ENCODE results near the gene MDK.

Gene MDK

GRCh38 chr11:46346886-46347636 lies 34.4 kb upstream of the MDK start, which contains the start of gene DGKZ:
Gene DGKZ, plus strand, starts transcription at chr11:46347463. Its CDS starts 197 bp downstream, at chr11:46347660.
- peak within 1 kb of the TSS; percentile 89 for H3K4me3 ChIP-seq (ENCODE audit: low read length)
- DNase-seq (ENCODE audit: low read depth, low spot score) = peak; percentile 61

DNA sequence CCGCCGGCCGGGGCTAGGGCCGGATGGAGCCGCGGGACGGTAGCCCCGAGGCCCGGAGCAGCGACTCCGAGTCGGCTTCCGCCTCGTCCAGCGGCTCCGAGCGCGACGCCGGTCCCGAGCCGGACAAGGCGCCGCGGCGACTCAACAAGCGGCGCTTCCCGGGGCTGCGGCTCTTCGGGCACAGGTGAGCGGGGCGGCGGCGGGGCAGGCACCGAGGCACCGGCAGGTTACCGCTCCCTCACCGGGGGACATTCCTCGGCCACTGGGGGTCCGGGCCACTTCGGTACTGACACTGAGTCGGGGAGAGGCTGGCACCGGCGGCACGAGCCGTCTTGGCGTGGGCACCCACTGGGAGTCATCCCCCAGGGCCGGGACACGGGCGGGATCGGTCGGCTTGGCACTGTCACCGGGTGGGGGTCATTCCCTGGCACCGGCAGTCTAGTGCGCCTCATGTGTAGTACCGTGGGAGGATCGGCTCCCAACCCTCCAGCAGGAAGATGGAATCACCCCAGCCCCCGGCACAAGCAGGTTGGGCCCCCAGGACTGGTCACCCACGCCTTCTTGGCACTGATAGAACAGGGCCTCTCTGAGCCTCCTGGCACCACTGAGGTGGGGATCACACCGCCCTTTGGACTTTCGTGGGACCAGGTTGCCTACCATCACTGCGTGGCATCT lies 33.7 kb upstream of the MDK start:
- H3K4me3 ChIP-seq (ENCODE audit: low read length) = peak overlapping the region; percentile 89
- DNase-seq (ENCODE audit: low read depth, low spot score) = no peak

GRCh38 chr11:46348566-46349401 lies 32.7 kb upstream of the MDK start:
- DNase-seq (ENCODE audit: low read depth, low spot score) = peak; percentile 67
- peak overlapping the region; percentile 89 for H3K4me3 ChIP-seq (ENCODE audit: low read length)

- no peak for DNase-seq (ENCODE audit: low read depth, low spot score)
- H3K4me3 ChIP-seq (ENCODE audit: low read length) = no peak overlapping the region
Measured at GRCh38 chr11:46350695-46351094, 30.8 kb upstream of the MDK start.

GRCh38 chr11:46351148-46351547 lies 30.3 kb upstream of the MDK start:
- H3K4me3 ChIP-seq (ENCODE audit: low read length) = no peak overlapping the region
- no peak for DNase-seq (ENCODE audit: low read depth, low spot score)

DNA sequence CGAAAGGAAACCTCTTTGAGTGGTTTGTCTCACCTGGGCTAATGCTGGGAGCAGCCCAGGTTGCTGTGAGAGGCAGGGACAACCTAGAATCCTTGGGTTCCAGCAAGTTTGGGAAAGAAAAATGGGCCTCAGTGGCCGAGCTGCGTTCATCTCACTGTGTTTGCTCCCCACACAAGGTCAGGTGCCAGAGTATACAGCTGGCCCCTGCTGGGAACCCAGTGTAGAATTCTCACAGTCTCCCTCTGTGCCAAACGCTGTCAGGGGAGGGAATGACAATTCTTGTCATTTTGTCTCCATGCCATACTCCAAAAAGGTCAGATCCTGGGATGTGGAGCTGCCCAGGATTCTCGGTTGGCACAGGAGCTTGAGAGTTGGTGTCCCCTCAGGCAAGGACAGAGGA lies 29.9 kb upstream of the MDK start:
- no peak for DNase-seq (ENCODE audit: low read depth, low spot score)
- no peak overlapping the region for H3K4me3 ChIP-seq (ENCODE audit: low read length)

- H3K4me3 ChIP-seq (ENCODE audit: low read length) = no peak overlapping the region
- no peak for DNase-seq (ENCODE audit: low read depth, low spot score)
Measured at GRCh38 chr11:46352063-46352841, 29.2 kb upstream of the MDK start.

DNA sequence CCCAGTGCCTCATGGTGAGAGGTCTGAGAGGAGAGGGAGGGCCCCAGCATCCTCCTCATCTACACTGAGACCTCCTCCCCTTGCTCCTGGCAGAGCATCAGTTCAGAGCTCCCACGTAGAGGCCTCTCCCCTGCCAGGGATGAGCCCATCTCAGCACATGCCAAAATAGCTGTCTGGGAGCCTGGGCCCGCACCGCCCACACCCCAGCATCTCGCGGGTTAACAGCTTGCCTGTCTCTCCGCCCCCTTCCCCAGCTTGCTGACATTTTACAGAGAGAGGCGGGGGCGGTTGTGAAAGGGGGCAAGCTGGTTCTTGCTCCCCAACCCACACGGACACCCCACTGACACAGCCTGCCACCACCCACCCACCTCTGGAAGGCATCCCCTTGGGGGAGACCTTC lies 27.8 kb upstream of the MDK start:
- no peak overlapping the region for H3K4me3 ChIP-seq (ENCODE audit: low read length)
- no peak for DNase-seq (ENCODE audit: low read depth, low spot score)

GRCh38 chr11:46356924-46357482 lies 24.5 kb upstream of the MDK start:
- DNase-seq (ENCODE audit: low read depth, low spot score) = no peak
- no peak overlapping the region for H3K4me3 ChIP-seq (ENCODE audit: low read length)

- no peak for DNase-seq (ENCODE audit: low read depth, low spot score)
Measured at GRCh38 chr11:46357483-46357936, 24.0 kb upstream of the MDK start.

DNA sequence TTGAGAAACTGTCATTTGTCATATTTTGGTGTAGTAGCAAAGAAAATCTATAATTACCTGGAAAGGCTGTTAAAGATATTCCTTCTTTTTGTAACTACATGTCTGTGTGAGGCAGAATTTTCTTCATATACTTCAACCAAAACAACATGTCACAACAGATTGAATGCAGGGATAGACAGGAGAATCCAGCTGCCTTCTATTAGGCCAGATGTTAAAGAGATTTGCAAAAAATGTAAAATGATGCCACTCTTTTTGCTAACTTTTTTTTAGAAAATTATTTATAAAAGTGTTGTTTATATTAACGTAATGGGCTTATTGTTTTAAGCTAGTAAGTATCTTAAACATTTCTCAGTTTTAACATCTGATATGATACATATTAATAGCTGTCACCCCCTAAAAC lies 21.5 kb upstream of the MDK start:
- DNase-seq (ENCODE audit: low read depth, low spot score) = no peak
- H3K4me3 ChIP-seq (ENCODE audit: low read length) = no peak overlapping the region

More at GRCh38 chr11:46357483-46357936, 24.0 kb upstream of the MDK start:
- no peak overlapping the region for H3K4me3 ChIP-seq (ENCODE audit: low read length)

- DNase-seq (ENCODE audit: low read depth, low spot score) = no peak
- H3K4me3 ChIP-seq (ENCODE audit: low read length) = peak overlapping the region; percentile 81
Measured at GRCh38 chr11:46360878-46361277, 20.6 kb upstream of the MDK start.

- peak; percentile 85 for DNase-seq (ENCODE audit: low read depth, low spot score)
- H3K4me3 ChIP-seq (ENCODE audit: low read length) = peak overlapping the region; percentile 81
Measured at GRCh38 chr11:46361283-46362155, 19.9 kb upstream of the MDK start.

- DNase-seq (ENCODE audit: low read depth, low spot score) = no peak
- H3K4me3 ChIP-seq (ENCODE audit: low read length) = peak overlapping the region; percentile 81
Measured at GRCh38 chr11:46362156-46363030, 19.1 kb upstream of the MDK start.

DNA sequence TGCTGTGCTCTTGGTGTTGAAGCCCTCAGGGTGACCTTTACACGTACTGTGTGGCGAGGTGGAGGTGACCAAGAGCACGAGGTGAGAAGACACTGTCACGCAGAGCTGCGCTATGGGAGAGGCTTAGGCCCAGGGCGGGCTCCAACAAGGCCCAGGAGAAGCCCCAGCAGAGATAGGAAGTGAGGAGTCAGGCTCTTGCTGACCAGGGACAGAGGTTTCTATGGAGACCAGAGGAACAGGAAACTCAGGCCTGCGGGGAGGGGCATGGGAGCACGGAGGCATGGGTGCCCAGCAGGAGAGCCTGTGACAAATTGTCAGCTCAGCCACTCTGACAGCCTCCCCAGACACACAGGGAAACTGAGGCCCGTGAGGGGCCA lies 18.4 kb upstream of the MDK start:
- no peak for DNase-seq (ENCODE audit: low read depth, low spot score)
- H3K4me3 ChIP-seq (ENCODE audit: low read length) = no peak overlapping the region

- no peak overlapping the region for H3K4me3 ChIP-seq (ENCODE audit: low read length)
- DNase-seq (ENCODE audit: low read depth, low spot score) = no peak
Measured at GRCh38 chr11:46363455-46364005, 17.9 kb upstream of the MDK start.

- H3K4me3 ChIP-seq (ENCODE audit: low read length) = no peak overlapping the region
- DNase-seq (ENCODE audit: low read depth, low spot score) = no peak
Measured at GRCh38 chr11:46364056-46364455, 17.4 kb upstream of the MDK start.
